HG02571 (cell line): Measurements from ENCODE around the gene ZFYVE26.
"Not testable (repeated sequence)": the region's sequence is repeated elsewhere in the genome, so short reads cannot be mapped to it uniquely, and the experiment has no call there.

Experiments
- ATAC-seq: cut with Tn5 transposase; IDR thresholded peaks from one replicate; pipeline ENCODE4 v1.9.1; 2021; ENCODE audit warnings: mild to moderate bottlenecking, moderate library complexity; ENCODE audit not compliant: unreplicated experiment

The ZFYVE26 gene

DNA sequence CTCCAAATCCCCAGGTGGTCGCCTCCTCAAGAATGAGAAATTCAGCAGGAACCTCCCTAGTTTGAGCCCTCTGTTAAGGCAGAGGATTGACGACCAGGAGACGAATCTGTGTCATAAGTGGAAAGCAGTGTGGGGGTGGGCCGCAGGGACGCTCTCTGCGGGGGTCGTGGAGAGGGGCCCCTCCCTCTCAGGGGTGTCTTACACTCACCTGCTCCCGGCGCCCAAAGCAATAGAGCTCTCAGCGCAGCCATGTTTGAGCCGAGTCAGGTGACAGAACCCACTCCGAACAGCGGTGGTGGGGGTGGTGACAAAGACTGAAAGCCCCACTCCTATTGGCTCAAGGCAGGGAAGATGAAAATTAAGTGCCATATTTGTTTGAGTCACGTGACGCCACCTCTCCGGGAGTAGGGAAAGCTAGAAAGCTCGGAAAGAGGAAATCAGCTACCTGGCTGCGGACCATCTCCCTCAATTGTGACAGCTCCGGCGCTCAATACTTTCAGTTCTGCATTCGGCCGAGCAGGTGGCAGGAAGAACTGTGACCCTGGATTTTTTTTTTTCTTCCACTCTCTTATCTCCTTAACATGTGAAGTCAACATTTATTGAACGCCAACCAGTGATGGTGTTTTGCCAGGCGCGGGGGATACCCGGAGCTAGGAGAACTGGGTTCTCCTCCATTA lies at the start of gene ZFYVE26:
TSS of gene ZFYVE26 (minus strand) at position 265 of the 677 bp plus-strand sequence. CDS start 627 bp downstream, outside the sequence.
- ATAC-seq, result peak; percentile 83

DNA sequence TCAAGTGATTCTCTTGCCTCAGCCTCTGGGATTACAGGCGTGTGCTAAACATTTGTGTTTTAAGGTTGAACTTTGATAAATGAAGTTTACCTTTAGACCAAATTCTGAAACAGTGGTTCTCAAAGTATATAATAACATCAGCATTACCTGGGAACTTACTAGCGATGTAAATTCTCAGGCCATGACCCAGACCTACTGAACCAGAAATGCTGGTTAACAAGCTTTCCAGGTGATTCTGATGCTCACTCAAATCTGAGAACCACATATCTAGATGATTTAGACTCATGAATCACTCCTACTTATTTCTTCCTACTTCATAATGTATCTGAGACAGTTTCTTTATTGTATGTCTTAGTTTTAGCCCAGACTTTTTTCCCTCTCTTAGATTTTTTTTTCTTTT lies 46.8 kb upstream of the ZFYVE26 start:
- no peak for ATAC-seq

DNA sequence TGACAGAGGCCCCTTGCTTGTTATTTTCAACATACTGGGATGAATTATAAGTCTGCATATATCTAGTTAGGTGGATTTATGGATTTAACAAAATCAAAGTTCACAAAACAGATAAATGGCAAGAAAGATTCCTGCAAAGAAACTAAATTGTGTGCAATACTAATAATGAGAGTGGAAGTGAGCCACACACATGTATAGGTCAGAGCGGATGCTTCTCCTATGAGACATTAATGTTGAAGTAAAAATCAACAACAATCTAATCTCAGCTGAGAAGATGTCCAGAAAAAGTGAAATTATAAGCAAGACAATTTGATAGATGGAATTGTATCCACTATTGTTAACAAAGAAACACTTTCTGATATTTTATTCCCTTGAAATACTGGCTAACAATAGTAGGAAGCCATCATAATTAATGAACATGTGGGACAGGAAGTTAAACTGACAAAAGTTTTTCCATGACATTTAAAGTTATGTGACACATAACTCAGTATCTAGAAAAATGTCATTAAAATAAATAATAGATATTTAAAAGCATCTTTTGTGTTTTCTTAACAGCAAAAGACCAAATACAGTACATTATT lies 42.9 kb upstream of the ZFYVE26 start:
- ATAC-seq, result no peak

DNA sequence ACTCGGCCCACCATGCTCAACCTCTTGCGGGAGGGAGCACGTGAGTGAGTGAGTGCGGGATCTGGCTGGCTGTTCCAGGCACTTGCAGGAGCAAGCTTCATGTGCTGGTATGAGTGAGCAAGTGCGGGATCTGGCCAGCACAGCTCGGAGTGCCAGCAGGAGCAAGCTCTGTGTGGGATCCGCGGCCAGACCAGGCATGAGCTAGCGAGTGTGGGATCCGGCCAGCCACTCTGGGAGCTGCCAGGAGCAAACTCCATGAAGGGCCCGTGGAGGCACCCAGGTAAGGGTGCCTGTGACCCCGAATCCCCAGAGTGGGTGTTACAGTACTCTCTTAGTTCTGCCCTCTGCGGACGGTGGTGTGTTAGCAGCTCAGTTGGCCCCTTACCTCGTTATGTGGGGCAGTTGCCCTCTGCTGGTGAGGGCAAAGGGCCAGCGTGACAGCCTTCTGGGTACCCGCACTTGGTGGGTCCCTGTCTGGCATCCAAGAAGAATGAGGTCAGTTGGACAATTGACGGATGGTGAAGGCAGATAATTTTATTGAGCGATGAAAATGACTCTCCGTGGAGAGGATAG lies 41.5 kb upstream of the ZFYVE26 start:
- no peak for ATAC-seq

DNA sequence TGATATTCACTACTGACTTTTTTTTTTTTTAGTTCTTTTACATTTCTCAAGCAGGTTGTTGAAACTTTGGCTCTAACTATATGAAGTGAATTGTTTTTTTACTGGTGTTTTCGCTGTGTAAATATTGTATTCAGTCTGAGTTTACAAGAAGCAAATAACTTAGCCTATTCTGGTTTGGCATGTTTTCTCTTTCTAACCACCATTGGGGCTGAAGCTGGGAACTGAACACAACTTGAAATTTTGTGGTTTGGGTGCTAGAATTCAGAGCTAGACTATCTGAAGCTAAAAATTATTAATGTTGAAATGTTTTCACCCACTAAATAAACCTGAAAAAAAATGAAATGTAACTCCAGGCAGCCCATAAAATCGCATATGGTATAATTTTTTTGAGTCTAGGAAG lies 40.4 kb upstream of the ZFYVE26 start:
- ATAC-seq, result no peak

DNA sequence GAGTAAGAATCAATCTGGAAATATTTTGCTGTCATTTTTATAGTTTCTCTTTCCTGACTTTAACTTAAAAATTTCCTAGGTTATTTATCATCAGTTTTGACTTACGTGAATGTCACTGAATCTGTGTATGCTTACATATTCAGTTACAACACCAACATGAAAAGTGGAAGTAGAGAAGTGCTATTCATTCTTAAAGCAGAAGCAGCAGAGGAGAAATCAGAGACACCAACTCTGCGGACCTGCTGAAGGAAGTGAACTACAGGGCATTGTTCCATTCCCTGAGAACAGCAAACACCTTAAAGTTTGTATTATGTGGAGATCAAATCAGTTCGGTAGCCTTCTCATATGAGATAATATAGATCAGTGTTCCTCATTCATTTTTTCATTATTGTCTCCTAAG lies 37.3 kb upstream of the ZFYVE26 start:
- no peak for ATAC-seq

DNA sequence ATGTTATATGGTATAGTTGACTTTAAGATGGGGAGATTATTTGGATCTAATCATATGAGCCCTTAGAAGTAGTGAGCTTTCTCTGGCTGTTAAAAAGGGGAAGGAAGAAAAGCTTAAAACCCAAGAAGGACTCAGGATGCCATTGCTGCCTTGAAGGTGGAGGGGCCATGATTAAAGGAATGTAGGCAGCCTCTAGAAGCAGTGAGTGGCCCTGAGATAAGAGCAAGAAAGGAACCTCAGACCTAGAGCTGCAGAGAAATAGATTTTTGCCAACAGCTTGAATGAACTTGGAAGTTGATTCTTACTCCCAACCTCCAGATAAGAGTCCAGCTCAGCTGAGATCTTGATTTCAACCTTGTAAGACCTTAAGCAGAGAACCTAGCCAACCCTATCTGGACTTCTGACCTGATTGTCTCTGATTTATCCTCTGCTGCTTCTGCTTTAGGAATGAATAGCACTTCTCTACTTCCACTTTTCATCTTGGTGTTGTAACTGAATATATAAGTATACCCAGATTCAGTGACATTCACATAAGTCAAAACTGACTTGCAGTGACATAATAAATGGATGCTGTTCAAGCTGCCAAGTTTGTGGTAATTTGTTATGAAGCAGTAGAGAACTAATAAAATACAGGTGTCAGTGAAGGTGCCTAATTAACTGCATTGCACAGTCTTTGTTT lies 36.7 kb upstream of the ZFYVE26 start:
- ATAC-seq, result no peak

DNA sequence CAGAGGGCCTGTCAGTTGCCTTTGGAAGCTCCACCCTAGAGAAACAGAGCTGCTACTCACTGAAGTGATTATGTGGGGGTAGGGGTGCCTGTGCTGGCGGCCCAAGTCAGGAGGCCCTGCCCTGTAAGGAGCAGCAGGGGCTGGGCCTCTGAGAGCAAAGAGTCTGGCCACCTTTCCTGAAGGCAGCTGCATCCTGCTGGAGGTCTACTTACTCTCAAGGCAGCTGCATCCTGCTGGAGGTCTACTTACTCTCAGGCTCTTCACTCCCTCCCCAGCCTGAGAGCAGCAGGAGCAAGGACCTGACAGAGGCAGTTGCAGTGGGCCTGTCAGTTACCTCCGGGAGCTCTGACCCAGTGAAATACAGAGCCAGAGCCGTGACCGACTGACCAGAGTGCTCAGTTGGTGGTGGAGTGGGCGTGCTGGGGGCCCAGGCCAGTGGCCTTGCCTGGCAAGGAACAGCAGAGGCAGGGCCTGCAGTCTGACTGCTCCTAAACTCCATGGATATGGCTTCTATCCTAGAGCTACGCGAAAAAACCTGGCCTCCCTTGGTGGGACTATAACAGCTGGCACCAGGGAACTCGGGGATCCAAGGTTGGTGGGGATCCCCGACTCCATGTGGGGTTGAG lies 35.5 kb upstream of the ZFYVE26 start:
- ATAC-seq, result no peak

DNA sequence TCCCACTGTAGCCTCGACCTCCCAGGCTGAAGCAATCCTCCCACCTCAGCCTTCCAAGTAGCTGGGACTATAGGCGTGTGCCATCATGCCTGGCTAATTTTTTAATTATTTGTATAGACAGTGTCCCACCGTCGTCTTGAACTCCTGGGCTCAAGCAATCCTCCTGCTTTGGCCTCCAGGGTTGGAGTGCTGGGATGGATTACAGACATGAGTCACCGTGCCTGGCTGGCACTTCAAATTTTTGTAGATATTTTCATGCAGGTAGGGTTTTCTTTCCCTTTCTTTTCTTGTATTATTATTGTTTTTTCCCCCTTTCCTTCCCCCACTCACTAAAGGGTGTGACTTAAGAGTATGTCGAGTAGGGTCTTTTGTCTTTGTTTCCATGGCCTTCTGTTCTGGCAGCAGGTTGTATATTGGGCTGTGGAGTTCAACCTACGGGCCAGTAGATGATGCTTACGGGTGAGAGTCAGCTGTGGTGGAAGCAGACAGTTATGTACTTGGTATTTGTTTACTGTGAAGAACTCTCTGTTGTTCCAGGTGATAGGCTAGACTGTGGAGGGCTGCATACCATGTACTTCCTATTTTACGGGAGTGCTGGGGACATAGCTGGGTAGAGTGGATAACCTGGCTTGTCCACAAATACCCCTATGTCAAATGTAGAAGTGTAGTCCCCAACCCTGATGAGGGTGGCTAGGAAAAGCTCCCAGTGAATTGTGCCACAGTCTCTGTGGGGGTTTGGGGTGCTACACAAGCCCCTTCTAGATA lies 33.9 kb upstream of the ZFYVE26 start:
- no peak for ATAC-seq

DNA sequence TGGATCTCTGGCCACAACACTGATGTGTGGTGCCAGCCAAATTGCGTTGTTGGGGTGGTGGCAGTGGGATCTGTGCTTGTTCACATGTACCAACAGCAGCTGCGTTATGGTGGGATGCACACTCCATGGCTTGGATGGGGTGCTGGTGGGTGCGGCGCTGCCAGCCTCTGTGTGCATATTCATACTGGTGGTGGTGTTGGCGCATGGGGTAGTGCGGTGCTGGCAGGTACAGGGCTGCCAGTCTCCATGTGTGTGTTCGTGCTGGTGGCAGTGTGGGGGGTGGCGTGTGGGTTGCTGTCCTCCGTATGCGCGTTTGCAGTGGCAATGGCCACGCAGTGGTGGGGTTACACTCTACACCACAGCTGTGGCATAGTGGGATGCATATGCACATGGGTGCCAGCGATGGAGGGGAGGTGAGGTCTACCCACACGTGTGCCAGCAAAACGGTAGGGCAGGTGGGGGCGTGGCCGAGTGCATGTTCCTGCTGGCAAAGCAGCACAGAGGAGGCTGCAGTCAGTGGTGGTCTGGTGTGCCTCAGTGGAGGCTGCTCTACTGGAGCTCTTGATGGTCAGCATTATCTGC lies 29.7 kb upstream of the ZFYVE26 start:
- no peak for ATAC-seq

DNA sequence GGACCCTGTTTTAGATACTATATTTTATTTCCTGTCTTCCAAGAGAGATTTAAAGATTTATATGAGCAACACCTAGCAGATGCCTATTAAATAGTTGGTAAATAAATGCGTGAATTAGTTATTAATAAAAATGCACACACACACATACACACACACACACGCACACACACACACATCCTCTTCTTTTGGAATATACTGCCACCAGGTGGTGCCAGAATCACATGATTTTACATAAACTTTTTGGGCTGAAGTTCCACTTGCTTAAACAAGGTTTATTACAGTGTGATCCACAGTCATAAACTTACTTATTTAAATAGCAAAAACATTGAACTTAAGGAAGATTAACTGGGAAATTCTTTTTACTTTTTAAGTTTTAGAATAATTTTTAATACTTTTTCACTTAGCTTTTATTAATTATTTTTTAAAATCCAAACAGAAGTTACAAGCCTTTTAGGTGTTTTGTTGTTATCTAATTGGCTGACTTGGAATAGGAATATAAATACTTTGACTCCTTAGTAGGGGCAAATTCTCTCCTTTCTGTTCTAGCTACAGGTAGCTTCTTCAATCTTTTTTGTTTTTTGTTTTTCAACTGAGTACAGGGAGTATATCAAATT lies 20.7 kb upstream of the ZFYVE26 start:
- ATAC-seq, result no peak

DNA sequence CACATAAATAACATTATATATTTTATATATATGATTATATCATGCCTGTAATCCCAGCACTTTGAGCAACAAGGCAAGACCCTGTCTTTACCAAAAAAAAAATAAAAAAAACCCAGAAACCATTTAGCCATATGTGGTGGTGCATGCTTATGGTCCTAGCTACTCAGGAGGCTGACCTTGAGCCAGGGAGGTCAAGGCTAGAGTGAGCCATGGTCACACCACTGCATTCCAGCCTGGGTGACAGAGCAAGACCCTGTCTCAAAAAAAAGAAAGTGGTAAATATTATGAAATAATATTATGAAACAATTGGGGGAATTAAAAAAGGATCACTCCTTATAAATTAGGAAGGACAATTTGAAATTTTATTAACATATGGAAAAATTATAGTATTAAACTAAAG lies 19.2 kb upstream of the ZFYVE26 start:
- ATAC-seq, result no peak

DNA sequence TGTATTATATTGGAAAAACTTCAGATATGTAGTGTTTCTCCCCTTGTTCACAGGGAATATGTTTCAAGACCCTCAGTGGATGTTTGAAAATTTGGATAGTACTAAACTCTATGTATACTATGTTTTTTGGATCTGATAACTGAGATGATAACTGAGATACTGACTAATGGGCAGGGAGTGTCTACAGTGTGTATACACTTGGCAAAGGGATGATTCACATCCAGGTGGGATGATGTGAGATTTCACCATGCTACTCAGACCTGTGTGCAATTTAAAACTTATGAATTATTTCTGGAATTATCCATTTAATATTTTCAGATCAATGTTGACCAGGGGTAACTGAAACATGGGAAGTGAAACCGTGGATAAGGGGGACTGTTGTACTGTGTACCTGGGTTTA lies 17.0 kb upstream of the ZFYVE26 start:
- no peak for ATAC-seq

DNA sequence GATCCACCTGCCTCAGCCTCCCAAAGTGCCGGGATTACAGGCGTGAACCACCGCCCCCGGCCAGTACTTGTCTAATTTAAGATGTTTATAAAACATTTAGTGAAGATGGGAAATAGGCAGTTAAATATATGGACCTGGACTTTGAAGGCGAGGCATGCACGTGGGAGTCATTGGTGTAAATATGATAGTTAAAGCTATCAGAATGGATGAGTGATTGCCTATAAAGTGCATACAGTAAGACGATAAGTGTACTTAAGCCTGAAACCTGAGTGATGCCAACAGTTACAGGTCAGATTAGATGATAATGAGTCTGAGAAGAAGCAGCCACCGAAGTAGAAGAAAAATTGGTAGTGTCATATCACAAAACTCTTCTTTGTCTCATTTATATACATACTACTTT lies 14.7 kb upstream of the ZFYVE26 start:
- ATAC-seq, result no peak

DNA sequence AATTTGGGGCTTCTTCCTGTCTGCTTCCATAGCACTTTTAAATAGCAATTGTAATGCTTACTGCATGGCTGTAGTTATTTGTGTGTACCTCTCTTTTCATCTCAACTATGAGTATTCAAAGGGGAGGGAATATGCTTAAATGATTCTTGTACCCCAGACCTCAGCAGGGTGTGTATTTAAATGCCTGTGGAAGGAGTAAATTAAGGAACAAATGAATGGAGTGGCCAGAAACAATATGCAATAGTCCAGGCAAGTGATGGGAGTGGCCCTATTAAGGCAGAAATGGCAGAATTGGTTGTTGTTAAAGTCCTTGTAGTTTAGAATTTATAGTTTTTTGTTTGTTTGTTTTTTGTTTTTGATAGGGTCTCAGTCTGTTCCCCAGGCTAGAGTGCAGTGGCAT lies 4.7 kb upstream of the ZFYVE26 start:
- ATAC-seq, result no peak

DNA sequence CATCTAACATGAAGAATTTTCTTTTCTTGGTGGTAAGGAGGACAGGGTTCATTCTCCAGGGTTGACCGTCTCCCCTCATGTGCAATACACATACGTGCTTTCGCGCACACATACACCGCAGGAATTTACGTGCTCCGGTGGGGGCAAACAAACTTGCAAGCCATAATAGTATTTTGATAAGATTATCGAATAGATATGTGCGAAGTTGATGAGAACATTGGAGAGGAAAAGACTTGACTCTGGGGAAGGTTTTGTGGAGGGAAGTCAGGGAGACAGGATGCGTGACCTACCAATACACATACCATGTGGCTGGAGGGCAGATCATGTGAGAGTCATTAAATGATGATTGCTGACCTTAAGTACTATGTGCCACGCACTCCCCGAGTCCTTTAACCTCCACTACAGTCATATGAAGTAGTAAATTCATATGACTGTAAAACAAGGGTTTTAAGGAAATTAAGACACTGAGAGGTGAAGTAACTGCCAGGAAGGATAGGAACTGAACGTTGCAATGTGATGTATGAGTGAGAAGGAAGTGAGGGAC lies 4.1 kb upstream of the ZFYVE26 start:
- ATAC-seq, result no peak

DNA sequence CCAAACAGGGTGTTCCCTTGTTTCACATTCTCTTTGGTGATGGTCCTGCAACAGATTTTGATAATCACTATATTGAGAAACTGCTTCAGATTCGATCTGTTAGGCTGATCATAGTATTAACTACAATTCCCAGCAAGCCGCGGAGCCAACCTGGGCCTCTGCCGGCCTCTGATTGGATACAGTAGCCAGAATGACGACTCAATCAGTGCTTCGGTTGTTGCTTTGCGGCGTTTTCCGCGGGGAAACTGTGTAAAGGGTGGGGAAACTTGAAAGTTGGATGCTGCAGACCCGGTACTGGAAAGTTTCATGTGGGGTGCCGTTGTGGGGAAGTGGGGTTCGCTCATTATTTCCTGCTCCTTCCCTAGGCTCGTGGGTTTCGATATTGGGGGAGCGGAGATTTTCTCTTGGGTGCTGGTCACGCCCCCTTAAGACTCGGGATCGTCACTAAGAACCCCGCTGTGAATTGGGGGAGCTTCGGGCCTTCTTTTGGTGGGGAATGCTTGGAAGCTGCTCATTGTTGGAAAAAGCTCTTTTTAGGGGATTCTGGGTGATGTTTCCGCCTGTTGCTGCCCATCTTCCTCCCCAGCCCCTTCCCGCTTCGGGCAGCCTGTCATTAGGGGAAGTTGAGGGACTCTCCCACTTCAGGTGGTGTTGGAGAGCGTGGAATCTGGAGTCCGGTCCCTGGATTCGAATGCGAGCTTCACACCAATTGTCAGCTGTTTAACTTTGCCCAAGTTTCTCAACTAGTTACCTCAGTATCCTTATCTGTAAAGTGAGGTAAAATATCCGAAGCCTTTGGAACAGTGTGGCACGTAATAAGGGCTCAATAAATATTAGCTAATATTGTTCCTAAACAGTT lies 3.4 kb upstream of the ZFYVE26 start, which contains the start of gene RAD51B:
TSS of gene RAD51B (plus strand) at position 217 of the 859 bp plus-strand sequence.
- peak; percentile 63 for ATAC-seq

DNA sequence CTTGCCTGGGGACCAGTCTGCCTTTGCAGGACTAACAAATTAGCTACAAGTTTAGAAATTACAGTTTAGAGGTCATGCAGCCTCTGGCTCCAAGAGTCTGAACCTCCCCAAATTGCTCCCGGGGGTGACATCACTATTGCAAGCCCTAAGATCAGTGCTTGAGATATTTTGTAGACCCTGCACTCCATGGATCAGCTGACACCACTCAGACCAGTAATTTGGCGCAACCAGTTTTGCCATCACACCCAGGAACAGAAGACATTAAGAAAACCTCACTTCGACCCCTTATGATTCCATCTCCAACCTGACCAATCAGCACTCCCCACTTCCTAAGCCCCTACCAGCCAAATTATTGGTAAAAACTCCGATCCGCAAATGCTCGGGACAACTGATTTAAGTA lies 2.1 kb upstream of the ZFYVE26 start:
- not testable (repeated sequence) for ATAC-seq
